Stimulated activated CD8-positive, alpha-beta memory T cell treated with anti-CD3 and anti-CD28 coated beads, Interleukin-12 subunit alpha, Interleukin-12 subunit beta, amount 100 ng/mL, for 4 hours (primary cell): ENCODE results near the gene EP400.

Experiments
- DNase-seq: peaks from one replicate; pipeline ENCODE4 v3.0.0-alpha.2; 2020; ENCODE audit warnings: low read depth

Gene EP400, protein sequence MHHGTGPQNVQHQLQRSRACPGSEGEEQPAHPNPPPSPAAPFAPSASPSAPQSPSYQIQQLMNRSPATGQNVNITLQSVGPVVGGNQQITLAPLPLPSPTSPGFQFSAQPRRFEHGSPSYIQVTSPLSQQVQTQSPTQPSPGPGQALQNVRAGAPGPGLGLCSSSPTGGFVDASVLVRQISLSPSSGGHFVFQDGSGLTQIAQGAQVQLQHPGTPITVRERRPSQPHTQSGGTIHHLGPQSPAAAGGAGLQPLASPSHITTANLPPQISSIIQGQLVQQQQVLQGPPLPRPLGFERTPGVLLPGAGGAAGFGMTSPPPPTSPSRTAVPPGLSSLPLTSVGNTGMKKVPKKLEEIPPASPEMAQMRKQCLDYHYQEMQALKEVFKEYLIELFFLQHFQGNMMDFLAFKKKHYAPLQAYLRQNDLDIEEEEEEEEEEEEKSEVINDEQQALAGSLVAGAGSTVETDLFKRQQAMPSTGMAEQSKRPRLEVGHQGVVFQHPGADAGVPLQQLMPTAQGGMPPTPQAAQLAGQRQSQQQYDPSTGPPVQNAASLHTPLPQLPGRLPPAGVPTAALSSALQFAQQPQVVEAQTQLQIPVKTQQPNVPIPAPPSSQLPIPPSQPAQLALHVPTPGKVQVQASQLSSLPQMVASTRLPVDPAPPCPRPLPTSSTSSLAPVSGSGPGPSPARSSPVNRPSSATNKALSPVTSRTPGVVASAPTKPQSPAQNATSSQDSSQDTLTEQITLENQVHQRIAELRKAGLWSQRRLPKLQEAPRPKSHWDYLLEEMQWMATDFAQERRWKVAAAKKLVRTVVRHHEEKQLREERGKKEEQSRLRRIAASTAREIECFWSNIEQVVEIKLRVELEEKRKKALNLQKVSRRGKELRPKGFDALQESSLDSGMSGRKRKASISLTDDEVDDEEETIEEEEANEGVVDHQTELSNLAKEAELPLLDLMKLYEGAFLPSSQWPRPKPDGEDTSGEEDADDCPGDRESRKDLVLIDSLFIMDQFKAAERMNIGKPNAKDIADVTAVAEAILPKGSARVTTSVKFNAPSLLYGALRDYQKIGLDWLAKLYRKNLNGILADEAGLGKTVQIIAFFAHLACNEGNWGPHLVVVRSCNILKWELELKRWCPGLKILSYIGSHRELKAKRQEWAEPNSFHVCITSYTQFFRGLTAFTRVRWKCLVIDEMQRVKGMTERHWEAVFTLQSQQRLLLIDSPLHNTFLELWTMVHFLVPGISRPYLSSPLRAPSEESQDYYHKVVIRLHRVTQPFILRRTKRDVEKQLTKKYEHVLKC (N-terminal part only)

DNA sequence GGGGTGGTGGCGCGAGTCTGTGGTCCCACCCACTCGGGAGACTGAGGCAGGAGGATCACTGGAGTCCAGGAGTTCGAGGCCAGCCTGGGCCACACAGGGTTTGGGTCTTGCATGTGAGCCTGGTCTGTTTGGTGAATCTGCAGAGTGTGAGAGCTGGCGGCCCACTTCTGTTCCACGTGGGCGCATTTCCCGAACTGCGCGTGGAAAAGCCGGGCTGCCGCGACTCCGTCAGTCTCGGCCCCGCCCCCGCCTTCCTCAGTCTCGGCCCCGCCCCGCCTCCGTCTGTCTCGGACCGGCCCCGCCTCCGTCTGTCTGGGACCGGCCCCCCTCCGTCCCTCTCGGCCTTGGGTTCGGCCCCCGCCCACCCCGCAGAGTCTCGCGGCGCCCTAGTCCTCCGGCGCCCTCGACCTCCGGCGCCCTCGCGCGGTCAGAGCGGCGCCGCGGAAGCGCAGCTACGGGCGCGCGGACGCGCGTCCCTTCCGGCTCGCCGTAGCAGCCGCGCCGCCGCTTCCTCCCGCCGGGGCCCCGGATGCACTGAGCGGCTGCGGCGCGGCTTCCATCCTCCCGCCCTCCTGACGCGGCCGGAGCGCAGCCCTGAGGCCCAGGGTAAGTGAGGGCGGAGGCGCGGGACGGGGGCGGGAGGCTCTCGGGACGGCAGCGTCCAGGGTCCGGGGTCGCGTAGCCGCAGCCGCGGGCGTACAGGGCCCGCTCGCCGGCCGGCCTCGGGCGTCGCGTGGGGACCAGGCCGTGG, at the start of gene EP400:
TSS of gene EP400 (plus strand) at position 512 of the 751 bp plus-strand sequence. CDS start 10,678 bp downstream, outside the sequence.
- DNase-seq = peak; percentile 95

DNA sequence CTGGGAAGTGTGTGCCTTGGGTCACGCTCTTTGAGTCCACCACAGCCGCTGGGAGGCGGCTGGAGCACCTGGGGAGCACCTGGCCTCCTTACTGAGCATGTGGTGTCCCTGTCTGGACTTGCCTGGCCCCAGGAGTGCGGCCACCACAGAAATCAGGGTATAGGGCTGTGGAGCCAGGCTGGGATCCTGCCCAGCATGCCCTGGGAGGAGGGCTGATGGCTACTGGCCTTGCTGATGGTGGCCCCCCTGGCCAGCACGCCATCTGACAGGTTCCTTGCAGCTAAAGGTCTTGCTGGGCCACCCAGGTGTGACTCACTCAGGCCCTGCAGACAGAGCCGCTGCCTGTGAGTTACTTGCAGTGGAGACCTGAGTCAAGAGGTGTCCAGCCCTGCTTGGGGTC, 49.3 kb upstream of the EP400 start:
- DNase-seq = no peak

DNA sequence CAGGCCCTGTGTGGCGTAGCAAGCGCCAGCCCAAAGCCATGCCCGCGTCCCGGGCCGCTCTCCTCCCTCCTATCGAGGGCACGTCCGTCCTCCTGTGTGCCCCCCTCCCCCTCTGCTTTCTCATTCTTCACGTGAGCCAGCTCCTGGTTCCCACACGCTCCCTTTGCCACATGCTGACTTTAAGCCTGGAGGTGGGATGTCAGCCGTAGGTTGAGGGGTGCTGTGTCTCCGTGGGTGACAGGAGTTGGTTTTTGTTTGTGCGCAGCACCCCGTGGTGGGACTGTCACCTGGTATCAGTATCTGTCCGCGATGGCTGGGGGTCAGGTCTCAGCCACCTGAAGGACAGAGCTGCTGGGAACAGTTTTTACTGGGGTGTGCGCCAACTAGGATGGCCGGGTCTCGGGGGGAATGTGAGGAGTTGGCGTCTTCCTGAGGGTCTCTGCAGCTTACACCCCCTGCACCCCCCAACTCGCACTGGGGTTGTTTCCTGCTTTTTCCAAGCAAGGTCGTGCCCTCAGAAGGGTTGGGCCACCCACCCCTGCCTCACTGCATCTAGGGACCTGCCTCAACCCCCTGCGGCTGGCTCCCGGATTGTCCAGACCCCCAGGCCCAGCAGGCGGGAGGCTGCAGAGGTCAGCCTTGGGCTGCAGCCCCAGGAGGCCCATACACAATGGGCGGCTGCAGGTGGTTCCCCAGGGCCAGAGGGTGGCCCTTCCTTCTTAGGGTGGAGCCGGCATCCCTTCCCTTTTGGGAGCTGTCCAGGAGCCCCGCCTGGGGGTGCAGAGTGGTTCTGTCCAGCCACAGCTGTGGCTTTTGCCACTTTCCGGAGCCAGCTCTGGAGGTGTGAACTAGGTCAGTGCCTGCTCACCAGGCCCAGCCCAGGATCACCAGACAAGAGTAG, 48.1 kb upstream of the EP400 start:
- DNase-seq = no peak

DNA sequence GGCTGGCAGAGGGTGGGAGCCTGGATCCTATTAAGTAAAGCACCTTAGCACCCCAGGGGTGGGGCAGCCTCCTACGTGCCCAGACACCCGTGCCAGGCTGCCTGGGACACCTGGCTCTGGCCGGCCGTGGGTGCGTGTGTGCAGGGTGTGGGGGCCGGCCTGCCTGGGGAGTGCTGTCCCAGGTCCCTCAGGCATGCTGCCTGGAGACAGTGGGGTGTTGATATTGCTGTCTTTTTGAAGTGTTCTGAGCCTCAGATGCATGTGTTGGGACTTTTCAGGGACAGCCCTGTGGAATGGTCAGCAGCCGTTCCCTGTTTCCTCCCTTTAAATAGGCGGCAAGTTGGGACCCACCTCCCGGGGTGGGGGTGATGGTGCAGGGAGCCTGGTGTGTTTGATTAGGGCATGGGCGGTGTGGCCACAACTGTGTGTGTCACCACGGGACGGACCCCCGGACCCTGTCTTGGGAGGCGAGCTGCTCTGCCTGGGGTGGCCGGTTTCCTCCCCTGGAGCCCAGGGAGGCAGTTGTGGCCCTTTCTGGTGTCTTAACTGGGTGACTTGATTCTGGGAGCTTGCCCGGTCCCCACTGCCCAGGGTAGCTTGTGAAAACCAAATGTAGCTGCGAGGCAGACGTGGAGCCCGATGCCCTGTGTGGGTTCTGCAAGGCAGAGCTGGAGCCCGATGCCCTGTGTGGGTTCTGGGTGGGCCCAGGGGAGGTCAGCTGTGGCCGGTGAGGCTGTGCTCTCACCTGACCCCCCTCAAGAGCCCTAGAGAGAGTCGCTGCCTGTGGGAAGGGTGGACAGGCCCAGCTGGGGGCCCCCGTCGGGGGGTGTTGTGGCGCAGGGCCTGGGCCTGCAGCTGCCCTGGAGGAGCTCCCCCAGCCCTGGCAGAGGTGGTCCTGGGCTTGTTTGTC, 47.2 kb upstream of the EP400 start:
- DNase-seq = no peak

DNA sequence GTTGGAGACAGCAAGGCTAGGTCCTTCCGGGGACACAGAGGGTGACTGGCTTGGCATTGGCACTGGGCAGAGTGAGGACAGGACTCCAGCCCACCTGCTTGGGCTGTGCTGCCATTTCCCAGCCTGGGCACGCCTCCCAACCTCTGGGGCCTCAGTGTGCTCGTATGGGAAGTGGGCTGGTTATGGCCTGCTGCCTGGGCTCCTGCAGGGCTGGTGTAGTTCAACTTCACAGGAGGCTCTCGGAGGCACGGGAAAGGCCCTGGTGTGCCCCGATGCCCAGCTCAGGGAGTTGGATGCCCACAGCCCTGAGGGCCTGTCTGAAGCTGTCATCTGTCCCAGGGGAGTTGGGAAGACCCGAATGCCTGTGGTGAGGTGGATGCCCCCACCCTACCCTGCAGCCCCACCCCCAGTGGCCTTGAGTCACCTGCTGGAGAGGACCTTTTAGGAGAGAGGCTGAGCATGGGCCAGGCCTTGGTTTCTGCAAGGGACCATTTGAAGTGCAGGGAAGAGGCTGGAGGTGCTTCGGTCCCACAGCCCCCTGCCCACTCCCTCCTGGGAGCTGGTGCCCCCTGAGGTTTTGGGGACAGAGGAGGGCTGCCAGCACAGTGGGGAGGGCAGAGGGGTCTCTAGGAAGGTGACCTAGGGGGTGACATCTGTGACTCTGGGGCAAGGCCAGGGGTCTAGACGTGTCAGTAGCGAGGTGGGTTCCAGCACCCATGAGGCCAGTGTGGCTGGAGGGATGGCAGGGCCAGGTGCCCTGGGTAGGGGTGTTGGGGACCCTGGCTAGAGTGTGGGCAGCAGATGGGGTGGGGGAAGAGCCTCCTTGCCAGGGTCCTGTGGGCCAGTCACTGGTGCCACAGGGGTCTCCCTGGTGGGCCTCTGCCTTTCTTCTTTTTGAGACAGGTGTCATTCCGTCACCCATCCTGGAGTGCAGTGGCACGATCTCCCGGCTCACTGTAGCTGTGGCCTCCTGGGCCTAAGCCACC, 46.2 kb upstream of the EP400 start:
- DNase-seq = no peak

DNA sequence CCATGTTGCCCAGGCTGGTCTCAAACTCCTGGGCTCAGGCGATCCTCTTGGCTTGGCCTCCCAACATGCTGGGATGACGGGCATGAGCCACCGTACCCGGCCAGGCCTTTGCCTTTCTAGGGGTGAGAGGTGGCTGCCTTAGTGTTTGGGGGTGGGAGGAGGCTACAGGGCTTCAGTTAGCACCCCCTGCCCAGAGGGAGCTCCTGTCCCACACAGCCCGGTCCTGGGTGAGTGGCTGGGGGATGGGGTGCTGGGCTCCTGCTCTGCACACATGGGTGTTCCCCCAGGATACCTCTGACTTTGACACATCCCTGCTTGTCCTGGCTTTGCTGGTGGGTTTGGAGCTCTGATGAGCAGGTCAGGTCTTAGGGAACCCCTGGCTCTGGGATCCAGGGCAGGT, 45.4 kb upstream of the EP400 start:
- DNase-seq = no peak

DNA sequence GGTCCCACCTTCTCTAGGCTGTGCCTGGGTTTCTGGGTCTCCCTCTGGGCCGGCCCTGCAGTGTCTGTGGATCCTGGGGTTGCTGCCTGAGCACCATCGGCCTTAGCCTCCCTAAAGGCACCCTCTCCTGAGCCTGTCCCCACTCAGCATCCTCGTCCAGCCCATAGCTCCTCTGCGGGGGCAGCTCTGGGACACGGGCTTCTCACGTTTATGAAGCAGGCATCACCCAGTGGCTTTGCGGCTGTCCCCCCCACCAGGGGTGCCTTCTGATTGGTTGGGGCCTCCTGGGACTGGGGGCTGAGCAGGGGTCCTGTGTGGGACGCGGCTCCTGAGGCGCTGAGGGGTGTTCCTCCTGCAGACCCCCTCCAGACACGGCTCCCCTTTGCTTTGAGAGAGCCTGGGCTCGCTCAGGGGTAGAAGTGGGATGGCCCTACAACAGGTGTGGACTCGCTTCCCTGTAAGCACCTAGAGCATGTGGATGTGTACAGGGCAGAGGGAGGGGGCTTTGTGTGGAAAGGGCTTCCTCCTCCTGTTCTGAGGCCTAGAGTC, 44.6 kb upstream of the EP400 start:
- DNase-seq = no peak

DNA sequence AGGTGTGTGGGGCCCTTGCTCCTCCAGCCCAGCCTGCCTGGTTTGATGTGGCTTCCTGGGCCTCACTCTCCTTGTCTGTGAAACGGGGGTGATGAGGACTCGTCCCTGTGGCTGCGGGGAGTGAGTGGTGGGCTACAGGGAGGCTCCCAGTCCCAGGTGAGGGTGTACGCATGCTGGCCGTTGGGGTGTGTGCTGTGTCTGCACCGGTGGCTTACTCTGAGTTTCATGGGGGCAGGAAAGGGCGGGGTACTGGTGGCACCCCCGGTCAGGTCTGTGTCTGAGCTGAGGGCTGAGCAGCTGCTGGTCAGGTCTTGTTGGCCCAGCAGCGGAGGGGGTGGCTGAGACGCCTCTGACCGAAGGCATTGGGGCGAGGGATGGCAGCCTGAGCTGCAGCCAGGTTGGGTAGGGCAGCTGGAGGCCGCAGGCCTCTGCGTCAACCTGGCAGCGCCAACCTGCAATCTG, 44.1 kb upstream of the EP400 start:
- no peak for DNase-seq

DNA sequence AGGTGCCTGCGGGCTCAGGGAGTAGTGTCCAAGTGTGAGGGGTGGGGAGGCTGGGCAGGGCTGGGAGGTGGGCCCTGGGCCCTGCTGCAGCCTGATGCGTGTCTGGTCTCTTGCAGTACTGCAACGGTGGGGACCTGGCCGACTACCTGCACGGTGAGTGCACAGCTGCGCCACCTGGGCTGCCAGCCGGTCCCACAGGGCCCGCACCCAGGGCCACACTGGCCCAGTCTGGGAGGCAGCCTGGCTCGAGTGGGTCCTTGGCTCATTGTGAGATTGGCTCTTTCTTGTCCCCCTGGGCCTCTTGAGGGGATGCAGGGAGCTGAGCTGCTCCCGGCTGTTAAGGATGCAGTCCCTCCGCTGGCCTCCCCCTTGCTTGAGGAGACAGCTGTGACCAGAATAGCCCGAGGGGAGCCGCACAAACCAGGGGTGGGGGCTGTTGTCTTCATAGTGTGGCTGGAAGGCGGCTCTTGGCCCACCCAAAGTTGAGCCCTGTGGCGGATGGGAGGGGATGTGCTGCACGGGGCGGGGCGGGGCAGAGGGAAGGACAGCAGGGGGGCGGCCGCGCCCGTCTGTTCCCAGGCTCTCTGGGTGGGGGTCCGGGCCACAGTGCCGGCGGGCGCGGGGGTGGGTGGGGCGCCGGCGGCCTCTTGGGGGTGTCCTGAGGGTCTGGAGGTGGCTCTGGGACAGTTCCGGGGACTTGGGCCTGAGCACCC, 42.2 kb upstream of the EP400 start:
- no peak for DNase-seq

DNA sequence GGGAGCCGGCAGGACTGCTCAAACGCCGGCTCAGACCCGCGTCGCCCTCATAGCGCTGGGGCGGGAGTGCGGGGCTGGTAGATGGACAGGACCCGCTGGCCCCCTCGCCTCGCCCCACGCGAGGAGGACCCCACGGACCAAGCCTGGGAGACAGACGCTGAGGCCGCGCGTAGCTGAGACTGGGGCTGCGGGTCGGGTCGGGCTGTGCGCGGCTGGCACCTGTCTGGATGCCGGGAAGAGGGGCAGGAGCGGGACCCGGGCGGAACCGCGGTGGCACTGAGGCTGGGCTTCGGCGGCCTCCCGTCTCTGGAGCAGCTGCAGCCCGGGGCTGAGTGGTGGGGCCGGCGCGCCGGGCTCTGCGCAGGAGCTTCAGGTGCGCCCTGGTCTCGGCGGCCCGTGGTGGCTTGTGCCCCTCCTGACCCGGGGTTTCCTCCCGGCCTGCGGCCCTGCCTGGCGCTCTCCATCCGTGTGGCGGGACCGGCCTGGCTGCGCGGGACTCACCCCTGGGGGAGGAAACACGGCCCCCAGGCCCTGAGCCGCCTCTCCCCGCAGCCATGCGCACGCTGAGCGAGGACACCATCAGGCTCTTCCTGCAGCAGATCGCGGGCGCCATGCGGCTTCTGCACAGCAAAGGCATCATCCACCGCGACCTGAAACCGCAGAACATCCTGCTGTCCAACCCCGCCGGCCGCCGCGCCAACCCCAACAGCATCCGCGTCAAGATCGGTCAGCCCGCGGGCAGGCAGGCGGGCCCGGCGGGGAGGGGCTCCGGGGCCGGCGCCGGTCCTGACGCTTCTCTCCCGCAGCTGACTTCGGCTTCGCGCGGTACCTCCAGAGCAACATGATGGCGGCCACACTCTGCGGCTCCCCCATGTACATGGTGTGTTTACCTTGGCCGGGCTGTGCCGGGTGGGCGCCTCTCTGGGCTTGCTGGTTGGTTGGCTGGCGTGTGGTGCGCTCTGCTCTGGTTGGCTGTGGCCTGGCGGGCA, 41.4 kb upstream of the EP400 start:
- no peak for DNase-seq

DNA sequence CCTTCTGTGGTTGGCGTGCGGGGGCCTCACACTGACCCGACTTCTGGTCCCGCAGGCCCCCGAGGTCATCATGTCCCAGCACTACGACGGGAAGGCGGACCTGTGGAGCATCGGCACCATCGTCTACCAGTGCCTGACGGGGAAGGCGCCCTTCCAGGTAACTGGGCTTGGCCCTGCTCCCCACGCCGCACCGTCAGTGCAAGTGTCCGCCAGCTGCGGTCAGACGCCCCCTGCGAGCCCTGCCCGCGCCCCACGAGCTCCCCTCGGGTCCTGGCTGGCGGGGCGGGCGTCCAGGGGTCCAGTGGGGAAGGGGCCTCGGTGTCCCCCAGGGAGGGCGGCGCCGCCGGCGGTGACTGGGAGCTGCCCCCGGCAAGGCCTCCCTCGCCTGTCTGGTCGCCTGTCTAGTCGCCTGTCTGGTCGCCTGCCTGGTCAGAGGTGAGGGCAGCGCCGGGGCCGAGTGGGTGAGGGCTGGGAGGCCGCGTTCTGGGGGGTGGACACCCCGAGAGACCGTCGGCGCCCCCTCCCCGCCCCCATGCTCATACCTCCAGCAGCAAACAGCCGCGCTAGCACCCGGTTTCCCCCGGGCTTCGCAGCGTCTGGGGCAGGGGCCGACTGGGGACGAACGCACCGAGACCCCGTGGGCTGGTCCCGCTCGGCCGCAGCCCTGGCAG, 40.5 kb upstream of the EP400 start:
- DNase-seq = no peak

DNA sequence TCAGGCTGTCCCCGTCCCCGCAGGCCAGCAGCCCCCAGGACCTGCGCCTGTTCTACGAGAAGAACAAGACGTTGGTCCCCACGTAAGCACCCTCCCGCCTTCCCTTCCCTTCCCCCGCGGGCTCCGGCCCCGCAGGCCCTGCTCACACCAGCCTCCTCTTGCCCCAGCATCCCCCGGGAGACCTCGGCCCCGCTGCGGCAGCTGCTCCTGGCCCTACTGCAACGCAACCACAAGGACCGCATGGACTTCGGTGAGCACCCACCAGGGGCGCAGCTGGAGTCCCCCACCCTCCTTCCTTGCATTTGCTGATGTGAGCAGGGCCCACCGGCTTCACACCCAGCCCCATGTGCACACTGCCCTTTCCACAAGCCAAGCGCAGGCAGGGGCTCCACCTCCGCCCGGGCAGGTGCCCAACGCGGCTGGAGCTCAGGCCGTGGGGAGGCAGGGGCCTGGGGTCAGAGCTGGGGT, 40.0 kb upstream of the EP400 start:
- no peak for DNase-seq

DNA sequence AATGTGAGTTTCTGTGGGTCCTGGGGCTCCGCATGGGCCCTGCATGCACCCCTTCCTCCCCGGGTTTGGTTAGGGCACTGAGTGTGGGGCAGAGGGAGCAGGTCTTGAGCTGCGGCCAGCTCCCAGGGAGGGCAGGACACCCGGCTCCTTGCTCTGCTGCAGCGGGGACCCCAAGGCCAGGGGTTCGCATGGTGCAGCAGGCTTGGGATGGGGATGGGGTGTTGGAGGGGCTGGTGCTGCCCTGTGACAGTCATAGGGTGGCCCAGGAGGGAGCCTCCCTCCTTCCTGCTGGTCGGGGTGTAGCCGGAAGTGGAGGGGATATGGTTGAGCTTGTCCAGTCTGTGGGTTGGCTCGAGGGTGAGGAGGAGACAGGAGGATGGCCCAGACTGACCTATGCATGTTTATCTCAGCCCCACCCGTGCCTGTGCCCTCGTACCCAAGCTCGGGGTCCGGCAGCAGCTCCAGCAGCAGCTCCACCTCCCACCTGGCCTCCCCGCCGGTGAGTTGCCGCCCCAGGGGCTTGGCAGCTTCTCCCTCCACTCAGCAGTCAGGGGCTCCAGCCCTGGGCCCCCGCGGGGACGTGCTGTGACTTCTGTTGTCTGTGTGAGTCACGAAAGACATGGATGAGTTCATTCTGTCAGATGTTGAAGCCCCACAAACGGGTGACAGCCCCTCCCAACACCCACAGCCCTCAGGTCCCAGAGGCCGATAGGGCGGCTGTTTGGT, 39.3 kb upstream of the EP400 start:
- DNase-seq = no peak

DNA sequence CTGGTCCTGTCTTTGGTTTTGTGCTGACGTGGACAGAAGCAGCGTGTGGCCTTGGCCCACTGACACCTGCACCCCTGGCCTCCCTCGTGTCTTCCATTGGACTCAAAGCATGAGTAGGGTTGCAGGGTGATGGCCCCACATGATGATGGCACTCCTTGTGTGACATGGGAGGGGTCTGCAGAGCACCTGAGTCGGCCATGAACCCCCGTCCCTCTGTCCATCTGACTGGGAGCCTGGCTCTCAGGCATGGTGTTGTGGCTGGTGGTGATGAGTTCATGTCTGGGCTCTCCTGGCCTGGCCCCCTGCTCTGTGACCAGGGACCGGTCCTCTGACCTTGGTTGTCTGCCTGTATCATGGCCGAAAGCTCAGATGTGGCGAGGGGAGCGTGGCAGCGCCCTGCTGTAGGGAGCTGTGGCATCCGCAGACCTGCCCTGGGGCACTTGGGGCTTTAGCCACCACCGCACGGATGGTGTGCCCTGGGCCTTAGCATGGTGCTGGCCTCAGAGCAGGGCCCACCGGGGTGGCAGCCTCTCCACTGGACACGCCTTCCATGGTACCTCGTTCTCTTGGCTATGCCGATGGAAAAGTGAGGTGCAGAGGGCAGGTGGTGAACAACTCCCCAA, 38.6 kb upstream of the EP400 start:
- no peak for DNase-seq
